COLO668 (cell line): ENCODE measurements around the gene RUNDC3A.
A peak's percentile ranks its signal among the peaks of the same experiment; 100 is the strongest.
"Not testable (repeated sequence)": the region's sequence is repeated elsewhere in the genome, so short reads cannot be mapped to it uniquely, and the experiment has no call there.

ENCODE experiments used
- DNase-seq: peaks from one replicate; lab custom pipeline; 2025; ENCODE audit not compliant: unreplicated experiment; lab: John Stamatoyannopoulos, UW

The RUNDC3A gene

DNA sequence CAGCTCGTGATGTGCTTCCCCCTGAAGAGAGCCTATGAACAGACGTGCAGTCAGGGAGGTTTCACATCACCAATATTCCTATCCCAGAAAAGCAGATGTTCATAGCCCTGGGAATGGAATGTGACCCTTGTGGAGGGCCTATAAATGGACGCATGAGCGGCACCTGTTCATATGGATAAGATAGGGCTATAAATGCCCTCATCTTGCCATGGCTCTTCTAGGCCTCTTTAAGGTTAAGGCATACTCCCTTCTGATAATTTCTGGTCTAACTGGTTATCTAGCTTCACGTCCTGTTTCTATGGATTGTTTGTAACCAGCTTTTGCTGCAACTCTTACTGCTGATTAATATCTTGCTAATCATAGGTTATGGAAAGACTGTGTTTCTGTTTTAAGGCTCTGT, 32.2 kb downstream of the RUNDC3A start:
- not testable (repeated sequence) for DNase-seq

DNA sequence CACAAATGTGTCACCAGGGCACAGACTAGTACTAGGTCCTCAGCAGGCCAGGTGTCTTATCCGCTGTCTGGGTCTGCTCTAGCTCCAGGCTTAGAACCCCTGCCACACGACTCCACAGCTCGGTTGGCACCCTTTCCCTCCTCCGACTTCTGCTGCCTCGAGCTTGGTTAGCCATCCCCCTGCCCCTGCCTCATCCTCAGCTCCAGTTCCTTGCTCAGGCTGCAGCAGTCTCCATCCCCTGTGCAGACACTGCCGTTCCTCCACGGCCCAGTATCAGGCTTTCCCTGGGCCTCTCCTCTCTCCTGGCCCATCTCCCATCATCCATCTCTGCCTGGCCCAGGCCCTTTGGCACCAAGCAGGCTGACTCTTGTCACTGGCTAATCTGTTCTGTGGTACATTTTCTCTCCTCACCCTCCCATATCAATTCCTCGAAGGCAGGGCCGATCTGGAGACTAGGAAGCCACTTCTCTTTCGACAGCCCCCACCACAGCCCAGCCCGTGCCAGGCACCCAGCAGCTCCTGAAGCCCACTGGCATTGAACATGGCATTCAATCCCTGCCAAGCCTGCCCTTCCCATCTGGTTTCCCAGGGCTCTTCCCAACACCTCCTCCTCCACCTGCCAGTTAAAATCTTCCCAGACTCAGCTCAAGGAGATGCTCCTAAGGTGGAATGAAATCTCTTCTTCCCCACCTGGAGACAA, 35.3 kb downstream of the RUNDC3A start:
- no peak for DNase-seq

GRCh38 chr17:44344939-44345453, 36.6 kb downstream of the RUNDC3A start, which contains the start of gene GRN:
Gene GRN (plus strand): TSS chr17:44345302. CDS start chr17:44349165, 3,863 bp downstream.
- peak; percentile 84 for DNase-seq

DNA sequence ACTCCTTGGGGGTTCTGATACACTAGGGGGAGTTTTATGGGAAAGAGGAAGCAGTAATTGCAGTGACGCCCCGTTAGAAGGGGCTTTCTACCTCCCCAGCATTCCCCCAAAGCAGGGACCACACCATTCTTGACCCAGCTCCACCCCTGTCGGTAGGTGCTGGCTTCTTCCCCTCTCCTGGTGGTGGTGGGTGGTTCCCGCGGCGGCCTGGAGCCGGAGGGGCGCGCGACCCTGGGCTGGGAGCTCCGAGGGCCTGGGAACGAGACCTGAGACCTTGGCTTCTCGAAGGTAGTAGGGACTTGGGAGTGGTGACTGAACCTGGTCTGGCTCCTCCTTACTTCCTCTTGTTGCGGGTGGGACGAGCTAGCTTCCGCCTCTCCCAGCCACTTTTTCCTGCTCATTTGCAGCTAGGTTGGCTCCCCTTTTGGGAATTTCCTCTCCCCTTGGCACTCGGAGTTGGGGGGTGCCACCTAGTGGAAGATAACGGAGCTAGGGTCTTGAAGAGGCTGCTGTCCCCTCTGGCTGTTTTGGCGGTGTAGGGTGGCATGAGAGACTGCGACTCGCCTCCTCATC, 37.1 kb downstream of the RUNDC3A start:
- peak; percentile 39 for DNase-seq

DNA sequence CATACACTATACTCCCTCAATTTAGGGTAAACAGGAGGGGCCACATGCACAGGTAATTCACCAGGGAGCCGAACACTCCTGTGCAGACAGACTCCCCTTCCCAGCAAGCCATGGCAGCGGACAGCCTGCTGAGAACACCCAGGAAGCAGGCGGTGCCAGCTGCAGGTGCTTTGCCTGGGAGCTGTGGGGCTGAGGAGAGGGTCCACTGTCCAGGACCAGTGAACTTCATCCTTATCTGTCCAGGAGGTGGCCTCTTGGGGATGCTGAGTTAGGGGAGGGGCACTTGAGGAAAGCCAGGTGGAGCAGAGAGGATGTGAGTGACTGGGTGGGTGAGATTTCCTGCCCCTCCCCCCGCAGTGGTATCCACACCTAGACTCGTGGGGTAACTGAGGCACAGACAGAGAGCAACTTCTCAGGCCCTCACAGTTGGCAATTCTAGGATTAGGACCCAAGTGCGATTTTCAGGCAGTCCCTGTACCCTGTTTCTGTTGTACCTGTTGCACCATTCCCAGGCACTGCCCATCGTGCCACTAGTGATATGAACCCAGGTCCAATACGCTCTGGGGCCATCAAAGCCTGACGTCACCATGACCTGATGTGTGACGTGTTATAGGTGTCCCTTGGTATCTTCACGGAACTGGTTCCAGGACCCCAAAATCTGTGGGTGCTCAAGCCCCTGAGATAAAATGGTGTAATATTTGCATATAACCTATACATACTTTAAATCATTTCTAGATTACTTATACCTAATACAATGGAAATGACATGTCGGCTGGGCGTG, 37.9 kb downstream of the RUNDC3A start:
- peak; percentile 17 for DNase-seq

- not testable (repeated sequence) for DNase-seq
These were observed 39.0 kb downstream of the RUNDC3A start for GRCh38 chr17:44347206-44348055.

DNA sequence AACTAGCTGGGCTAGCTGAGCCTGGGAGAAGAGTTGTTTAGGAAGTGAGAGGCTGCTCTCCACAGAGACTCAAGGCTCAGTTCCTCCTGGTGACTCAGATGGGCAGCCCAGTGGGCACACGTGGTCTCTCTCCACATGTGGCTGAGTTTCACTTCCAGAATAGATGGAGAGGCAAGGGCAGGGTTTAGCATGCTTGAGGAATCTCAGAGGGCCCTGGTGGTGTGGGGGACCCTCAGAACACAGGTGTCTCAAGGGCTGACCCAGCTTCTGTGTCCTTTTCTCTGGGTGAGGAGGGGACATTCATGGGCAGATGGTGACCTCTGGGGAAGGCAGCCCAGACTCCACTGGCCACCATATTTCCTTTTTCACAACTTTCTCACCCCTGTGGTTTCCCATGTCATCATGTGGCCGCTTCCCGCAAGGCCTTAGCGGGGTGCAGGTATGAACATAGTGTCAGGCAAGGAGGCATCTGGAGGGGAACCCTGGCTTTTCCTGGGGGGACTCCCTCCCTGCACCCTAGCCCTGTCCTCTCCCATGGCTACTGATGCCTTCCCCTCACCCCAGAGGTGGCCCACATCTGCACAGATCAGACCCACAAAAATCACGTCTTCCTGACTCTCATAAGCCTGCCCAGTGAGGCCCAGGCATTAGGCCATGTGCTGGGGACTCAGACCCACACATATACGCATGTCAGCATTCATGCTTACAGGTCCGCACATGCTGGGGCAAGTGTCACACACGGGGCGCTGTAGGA, 40.0 kb downstream of the RUNDC3A start:
- no peak for DNase-seq

GRCh38 chr17:44348988-44349364, 40.6 kb downstream of the RUNDC3A start:
- no peak for DNase-seq

DNA sequence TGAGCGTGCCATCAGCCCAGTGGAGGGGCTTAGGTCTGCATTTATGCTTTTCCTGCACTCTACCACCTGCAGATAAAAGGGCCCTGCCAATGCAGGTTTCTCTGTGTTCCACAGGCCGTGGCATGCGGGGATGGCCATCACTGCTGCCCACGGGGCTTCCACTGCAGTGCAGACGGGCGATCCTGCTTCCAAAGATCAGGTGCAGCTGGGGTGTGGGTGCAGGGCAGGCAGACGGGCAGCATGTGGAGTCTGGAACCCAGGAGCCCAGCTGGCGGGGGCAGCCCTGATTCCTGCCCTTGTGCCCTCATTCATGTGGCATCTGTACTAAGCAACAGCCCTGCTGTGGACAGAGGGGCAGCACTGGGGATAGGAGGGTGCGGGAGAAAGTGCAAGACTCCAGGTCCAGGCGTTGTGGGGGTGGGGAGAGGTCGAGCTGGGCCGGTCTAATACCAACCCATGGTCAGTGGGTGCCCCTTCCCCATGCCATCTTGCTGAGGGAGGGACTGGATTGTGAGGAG, 41.2 kb downstream of the RUNDC3A start:
- no peak for DNase-seq

DNA sequence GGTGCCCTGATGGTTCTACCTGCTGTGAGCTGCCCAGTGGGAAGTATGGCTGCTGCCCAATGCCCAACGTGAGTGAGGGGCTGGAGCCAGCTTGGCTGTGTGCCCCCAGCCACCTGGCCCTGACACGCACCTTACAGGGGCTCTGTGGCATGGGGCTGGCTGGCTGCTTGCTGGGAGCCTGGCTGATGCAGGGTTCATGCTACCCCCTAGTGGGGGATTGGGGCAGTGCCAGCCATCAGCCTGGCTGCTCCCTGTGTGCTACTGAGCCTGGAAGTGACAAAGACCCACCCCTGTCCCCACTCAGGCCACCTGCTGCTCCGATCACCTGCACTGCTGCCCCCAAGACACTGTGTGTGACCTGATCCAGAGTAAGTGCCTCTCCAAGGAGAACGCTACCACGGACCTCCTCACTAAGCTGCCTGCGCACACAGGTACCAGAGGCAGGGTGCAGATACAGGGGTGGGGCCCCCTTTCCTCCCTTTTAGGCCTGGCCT, 42.4 kb downstream of the RUNDC3A start:
- peak; percentile 47 for DNase-seq

DNA sequence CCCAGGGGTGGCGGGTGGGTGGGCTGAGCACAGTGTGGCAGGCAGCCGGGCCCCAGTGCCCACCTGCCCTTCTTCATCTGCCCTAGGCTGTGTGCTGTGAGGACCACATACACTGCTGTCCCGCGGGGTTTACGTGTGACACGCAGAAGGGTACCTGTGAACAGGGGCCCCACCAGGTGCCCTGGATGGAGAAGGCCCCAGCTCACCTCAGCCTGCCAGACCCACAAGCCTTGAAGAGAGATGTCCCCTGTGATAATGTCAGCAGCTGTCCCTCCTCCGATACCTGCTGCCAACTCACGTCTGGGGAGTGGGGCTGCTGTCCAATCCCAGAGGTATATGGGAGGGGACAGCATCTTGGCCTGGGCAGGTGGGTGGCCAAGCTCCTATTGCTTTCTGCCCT, 43.1 kb downstream of the RUNDC3A start:
- no peak for DNase-seq

DNA sequence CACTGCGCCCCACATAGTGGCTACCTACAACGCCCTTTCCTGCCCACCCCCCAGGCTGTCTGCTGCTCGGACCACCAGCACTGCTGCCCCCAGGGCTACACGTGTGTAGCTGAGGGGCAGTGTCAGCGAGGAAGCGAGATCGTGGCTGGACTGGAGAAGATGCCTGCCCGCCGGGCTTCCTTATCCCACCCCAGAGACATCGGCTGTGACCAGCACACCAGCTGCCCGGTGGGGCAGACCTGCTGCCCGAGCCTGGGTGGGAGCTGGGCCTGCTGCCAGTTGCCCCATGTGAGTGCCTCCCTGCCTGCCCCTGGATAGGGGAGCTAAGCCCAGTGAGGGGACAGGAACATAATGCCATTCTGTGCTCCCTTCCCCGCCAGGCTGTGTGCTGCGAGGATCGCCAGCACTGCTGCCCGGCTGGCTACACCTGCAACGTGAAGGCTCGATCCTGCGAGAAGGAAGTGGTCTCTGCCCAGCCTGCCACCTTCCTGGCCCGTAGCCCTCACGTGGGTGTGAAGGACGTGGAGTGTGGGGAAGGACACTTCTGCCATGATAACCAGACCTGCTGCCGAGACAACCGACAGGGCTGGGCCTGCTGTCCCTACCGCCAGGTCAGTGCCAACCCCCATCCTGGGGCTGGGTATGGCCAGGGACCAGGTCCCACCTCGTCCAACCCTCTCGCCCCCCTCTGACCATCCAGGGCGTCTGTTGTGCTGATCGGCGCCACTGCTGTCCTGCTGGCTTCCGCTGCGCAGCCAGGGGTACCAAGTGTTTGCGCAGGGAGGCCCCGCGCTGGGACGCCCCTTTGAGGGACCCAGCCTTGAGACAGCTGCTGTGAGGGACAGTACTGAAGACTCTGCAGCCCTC, 43.8 kb downstream of the RUNDC3A start:
- no peak for DNase-seq

- no peak for DNase-seq
These were observed 44.6 kb downstream of the RUNDC3A start for GRCh38 chr17:44352828-44353671.

GRCh38 chr17:44353672-44354331, 45.4 kb downstream of the RUNDC3A start:
- peak; percentile 37 for DNase-seq

GRCh38 chr17:44354582-44355561, 46.5 kb downstream of the RUNDC3A start:
- peak; percentile 50 for DNase-seq

DNA sequence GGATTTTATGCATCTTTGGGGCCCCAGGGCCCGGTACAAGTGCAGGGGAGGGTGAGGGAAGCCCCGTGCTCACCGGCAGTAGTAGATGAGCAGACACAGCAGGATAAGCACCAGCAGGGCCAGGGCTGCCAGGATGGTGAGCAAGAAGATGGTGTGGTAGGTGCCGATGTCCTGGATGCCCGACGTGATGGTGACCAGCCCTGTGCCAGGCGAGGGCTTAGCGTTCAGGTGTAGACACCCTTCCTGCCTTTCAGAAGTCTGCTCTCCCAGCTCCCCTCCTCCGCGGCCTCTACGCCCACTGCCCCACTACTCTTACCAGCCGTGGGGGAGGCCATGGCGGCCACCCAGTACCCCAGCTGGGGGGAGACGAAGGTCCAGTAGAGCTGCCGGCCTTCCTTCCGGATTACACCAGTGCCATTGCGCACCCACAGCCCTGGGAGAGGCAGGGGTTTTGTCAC, 47.3 kb downstream of the RUNDC3A start:
- no peak for DNase-seq
